Lower leg skin (tissue), 3 donors: ENCODE measurements around the gene NATD1.

Experiments
- CTCF ChIP-seq, 3 donors: fragments of 450-650 bp; IDR thresholded peaks; one replicate each; pipeline ENCODE4 v1.5.1; 2016; ENCODE audit warnings: antibody characterized with exemption in 3 of 3, mild to moderate bottlenecking in 3 of 3, moderate library complexity in 2 of 3
- POLR2A ChIP-seq, 2 donors: fragments of 450-650 bp; IDR thresholded peaks; one replicate each; pipeline ENCODE4 v1.6.1; 2016 to 2017; ENCODE audit warnings: antibody characterized with exemption in 2 of 2, mild to moderate bottlenecking in 1 of 2, moderate library complexity in 1 of 2

GRCh38 chr17:21258593-21258992 lies 5.4 kb upstream of the NATD1 start:
- TF ChIP-seq CTCF (IDR thresholded peaks at IDR 0.05) (no peak), POLR2A (IDR thresholded peaks at IDR 0.05) (no peak)
